Neural cell (in vitro differentiated cells): ENCODE data around the gene MYBPHL. TPM values are rescaled to one million over a fixed set of nuclear protein-coding genes. Genes with fewer than 3 reads are reported as not detected.

Experiments used
- H2AFZ ChIP-seq: fragments of 200-600, 300-800 bp; sonication (generic), shearing (Covaris generic); 2 replicates; pipeline ENCODE4 v1.6.0; 2014; ENCODE audit warnings: low read depth, mild to moderate bottlenecking, antibody characterized with exemption, low read length, moderate library complexity
- H3F3A ChIP-seq: fragments of 200-600 bp; shearing (Covaris generic); 2 replicates; pipeline ENCODE4 v1.6.1; 2016; ENCODE audit warnings: mild to moderate bottlenecking, moderate library complexity, mixed read lengths, antibody characterized with exemption, low read length; ENCODE audit not compliant: insufficient read depth, poor library complexity, severe bottlenecking
- H3K27ac ChIP-seq: fragments of 200-600, 300-800 bp; sonication (generic), shearing (Covaris generic); 2 replicates; pipeline ENCODE4 v1.5.1; 2014; ENCODE audit warnings: mild to moderate bottlenecking, low read length, moderate library complexity
- H3K27me3 ChIP-seq: fragments of 300-800, 200-600 bp; sonication (generic), shearing (Covaris generic); 2 replicates; pipeline ENCODE4 v1.6.0; 2014; ENCODE audit warnings: mild to moderate bottlenecking, low read depth, low read length, moderate library complexity; ENCODE audit not compliant: insufficient read depth
- H3K36me3 ChIP-seq: fragments of 300-800, 200-600 bp; sonication (generic), shearing (Covaris generic); 2 replicates; pipeline ENCODE4 v1.5.1; 2014; ENCODE audit warnings: mild to moderate bottlenecking, antibody characterized with exemption, low read length, moderate library complexity; ENCODE audit not compliant: insufficient read depth
- H3K4me2 ChIP-seq: fragments of 300-800, 200-600 bp; sonication (generic), shearing (Covaris generic); 2 replicates; pipeline ENCODE4 v1.6.0; 2014; ENCODE audit warnings: mild to moderate bottlenecking, low read length
- H3K4me3 ChIP-seq: fragments of 300-800, 200-600 bp; sonication (generic), shearing (Covaris generic); 2 replicates; pipeline ENCODE4 v1.5.1; 2014; ENCODE audit warnings: mild to moderate bottlenecking, low read length, moderate library complexity
- H3K79me2 ChIP-seq: fragments of 200-600 bp; shearing (Covaris generic); replicated peaks from 2 replicates; pipeline ENCODE4 v1.6.0; 2014; ENCODE audit warnings: mild to moderate bottlenecking, low read length, moderate library complexity; ENCODE audit not compliant: insufficient read depth
- H3K9ac ChIP-seq: fragments of 300-800, 200-600 bp; sonication (generic), shearing (Covaris generic); 2 replicates; pipeline ENCODE4 v1.6.1; 2016; ENCODE audit warnings: mild to moderate bottlenecking, low read length, mixed read lengths
- H3K9me2 ChIP-seq: fragments of 200-600 bp; shearing (Covaris generic); 2 replicates; pipeline ENCODE4 v1.6.1; 2016; ENCODE audit warnings: mild to moderate bottlenecking, low read length, mixed read lengths; ENCODE audit not compliant: insufficient read depth
- H3K9me3 ChIP-seq: fragments of 200-600, 300-800 bp; sonication (generic), shearing (Covaris generic); 2 replicates; pipeline ENCODE4 v1.6.1; 2016; ENCODE audit warnings: mild to moderate bottlenecking, mixed run types, low read length, moderate library complexity, mixed read lengths
- H4K20me1 ChIP-seq: fragments of 200-600 bp; shearing (Covaris generic); 2 replicates; pipeline ENCODE4 v1.6.1; 2016; ENCODE audit warnings: mild to moderate bottlenecking, mixed run types; ENCODE audit not compliant: insufficient read depth
- EP300 ChIP-seq: fragments of 450-650 bp; conservative IDR thresholded peaks from 2 replicates; pipeline ENCODE4 v1.6.1; 2014; ENCODE audit warnings: antibody characterized with exemption, mild to moderate bottlenecking, moderate library complexity; ENCODE audit not compliant: poor library complexity, severe bottlenecking
- EZH2 ChIP-seq: fragments of 200-600, 300-800 bp; shearing (Covaris generic), sonication (generic); IDR thresholded peaks from 2 replicates; pipeline ENCODE4 v1.6.1; 2014; ENCODE audit warnings: antibody characterized with exemption, low read length, borderline replicate concordance, mild to moderate bottlenecking; ENCODE audit not compliant: insufficient read depth, poor library complexity, severe bottlenecking
- MXI1 ChIP-seq: fragments of 450-650 bp; conservative IDR thresholded peaks from 2 replicates; pipeline ENCODE4 v1.6.1; 2014; ENCODE audit warnings: antibody characterized with exemption, mild to moderate bottlenecking; ENCODE audit not compliant: poor library complexity, severe bottlenecking
- POLR2AphosphoS5 ChIP-seq: IDR thresholded peaks from 2 replicates; pipeline ENCODE4 v1.6.1; 2012
- RAD21 ChIP-seq: fragments of 450-650 bp; conservative IDR thresholded peaks from 2 replicates; pipeline ENCODE4 v1.6.1; 2014; ENCODE audit warnings: antibody characterized with exemption, mild to moderate bottlenecking, moderate library complexity
- SMC3 ChIP-seq: fragments of 450-650 bp; conservative IDR thresholded peaks from 2 replicates; pipeline ENCODE4 v1.6.1; 2014; ENCODE audit warnings: antibody characterized with exemption, mild to moderate bottlenecking, moderate library complexity; ENCODE audit not compliant: poor library complexity
- TAF1 ChIP-seq: IDR thresholded peaks from 2 replicates; pipeline ENCODE4 v1.6.1; 2012; ENCODE audit warnings: low read depth
- polyA plus RNA-seq: library from polyadenylated mRNA; depleted of rRNA; stranded (reverse); fragments of >200 nt; gene quantifications from 2 replicates; pipeline ENCODE4 v1.2.3, GENCODE V29; 2014
- TF ChIP-seq, protein P1 (sequence below): IDR thresholded peaks from 2 replicates; pipeline ENCODE4 v1.6.1; 2012; ENCODE audit warnings: borderline replicate concordance
- TF ChIP-seq, protein P2 (sequence below): fragments of 450-650 bp; IDR thresholded peaks from 2 replicates; pipeline ENCODE4 v1.5.1; 2014; ENCODE audit warnings: antibody characterized with exemption, mild to moderate bottlenecking, moderate library complexity; ENCODE audit not compliant: poor library complexity, severe bottlenecking

MYBPHL gene
- polyA plus RNA-seq, 1 donor from 2014 or later, result 1.6 TPM

DNA sequence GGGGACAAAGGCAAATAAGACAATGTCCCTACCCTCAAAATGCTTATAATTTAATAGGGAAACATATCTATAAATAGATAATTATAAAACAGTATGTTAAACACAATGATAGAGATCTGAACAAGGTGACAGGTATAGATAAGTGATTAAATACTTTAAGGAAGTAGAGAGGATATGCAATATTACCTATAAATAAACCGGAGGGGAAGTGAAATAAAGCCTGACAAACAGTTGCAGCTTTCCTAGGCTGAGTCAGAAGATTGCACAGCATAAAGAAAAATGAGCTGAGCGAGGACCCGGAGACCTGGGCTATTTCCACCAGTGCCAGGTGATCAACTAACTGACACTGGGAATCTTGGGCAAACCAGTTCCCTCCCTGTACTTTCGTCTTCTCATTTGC is 12.3 kb downstream of the MYBPHL start:
- Histone ChIP-seq H3K36me3 (no peaks in the 10 kb centered on the region), H3K79me2 (no peaks in the 10 kb centered on the region), H3K27ac (no peak overlapping the region), H3K27me3 (no peaks in the 10 kb centered on the region), H3K4me3 (no peak overlapping the region), H3K9ac (no peak overlapping the region), H3F3A (no peaks in the 10 kb centered on the region), H3K4me2 (no peak overlapping the region), H3K9me3 (no peaks in the 10 kb centered on the region), H3K9me2 (no peaks in the 10 kb centered on the region), H2AFZ (no peak overlapping the region), H4K20me1 (no peaks in the 10 kb centered on the region)
- TF ChIP-seq EZH2 (no peak), RAD21 (no peak), MXI1 (no peak), TAF1 (no peak), SMC3 (no peak), EP300 (no peak), POLR2AphosphoS5 (no peak)
- TF ChIP-seq, protein P1, sequence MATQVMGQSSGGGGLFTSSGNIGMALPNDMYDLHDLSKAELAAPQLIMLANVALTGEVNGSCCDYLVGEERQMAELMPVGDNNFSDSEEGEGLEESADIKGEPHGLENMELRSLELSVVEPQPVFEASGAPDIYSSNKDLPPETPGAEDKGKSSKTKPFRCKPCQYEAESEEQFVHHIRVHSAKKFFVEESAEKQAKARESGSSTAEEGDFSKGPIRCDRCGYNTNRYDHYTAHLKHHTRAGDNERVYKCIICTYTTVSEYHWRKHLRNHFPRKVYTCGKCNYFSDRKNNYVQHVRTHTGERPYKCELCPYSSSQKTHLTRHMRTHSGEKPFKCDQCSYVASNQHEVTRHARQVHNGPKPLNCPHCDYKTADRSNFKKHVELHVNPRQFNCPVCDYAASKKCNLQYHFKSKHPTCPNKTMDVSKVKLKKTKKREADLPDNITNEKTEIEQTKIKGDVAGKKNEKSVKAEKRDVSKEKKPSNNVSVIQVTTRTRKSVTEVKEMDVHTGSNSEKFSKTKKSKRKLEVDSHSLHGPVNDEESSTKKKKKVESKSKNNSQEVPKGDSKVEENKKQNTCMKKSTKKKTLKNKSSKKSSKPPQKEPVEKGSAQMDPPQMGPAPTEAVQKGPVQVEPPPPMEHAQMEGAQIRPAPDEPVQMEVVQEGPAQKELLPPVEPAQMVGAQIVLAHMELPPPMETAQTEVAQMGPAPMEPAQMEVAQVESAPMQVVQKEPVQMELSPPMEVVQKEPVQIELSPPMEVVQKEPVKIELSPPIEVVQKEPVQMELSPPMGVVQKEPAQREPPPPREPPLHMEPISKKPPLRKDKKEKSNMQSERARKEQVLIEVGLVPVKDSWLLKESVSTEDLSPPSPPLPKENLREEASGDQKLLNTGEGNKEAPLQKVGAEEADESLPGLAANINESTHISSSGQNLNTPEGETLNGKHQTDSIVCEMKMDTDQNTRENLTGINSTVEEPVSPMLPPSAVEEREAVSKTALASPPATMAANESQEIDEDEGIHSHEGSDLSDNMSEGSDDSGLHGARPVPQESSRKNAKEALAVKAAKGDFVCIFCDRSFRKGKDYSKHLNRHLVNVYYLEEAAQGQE, result no peak
- TF ChIP-seq, protein P2, sequence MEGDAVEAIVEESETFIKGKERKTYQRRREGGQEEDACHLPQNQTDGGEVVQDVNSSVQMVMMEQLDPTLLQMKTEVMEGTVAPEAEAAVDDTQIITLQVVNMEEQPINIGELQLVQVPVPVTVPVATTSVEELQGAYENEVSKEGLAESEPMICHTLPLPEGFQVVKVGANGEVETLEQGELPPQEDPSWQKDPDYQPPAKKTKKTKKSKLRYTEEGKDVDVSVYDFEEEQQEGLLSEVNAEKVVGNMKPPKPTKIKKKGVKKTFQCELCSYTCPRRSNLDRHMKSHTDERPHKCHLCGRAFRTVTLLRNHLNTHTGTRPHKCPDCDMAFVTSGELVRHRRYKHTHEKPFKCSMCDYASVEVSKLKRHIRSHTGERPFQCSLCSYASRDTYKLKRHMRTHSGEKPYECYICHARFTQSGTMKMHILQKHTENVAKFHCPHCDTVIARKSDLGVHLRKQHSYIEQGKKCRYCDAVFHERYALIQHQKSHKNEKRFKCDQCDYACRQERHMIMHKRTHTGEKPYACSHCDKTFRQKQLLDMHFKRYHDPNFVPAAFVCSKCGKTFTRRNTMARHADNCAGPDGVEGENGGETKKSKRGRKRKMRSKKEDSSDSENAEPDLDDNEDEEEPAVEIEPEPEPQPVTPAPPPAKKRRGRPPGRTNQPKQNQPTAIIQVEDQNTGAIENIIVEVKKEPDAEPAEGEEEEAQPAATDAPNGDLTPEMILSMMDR, result no peak

DNA sequence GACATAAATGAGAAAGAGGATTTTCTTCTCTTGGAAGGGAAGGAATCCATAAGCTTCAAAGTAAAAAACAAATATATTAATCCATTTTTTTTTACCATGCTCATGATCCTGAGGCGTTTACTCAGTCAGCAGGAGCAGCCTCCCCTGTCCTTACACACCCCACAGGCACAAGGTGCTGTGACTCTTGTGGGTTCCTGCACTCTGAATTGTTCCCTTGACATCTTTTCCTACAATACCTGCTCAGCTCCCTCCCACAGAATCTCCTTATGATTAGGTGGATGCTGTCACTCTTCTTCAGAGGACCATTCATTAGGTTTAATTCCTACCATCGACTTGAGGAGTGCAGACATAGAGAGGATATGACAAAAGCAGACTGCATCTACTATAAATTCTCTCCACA is 13.8 kb downstream of the MYBPHL start:
- H3K27me3 ChIP-seq, result no peaks in the 10 kb centered on the region
- H3K27ac ChIP-seq, result no peak overlapping the region

More for the DNA sequence above, 13.8 kb downstream of the MYBPHL start:
- Histone ChIP-seq H3K9me2 (no peaks in the 10 kb centered on the region), H3K79me2 (no peaks in the 10 kb centered on the region), H3K36me3 (no peaks in the 10 kb centered on the region), H2AFZ (no peak overlapping the region), H3K9ac (no peak overlapping the region), H4K20me1 (no peaks in the 10 kb centered on the region), H3K9me3 (no peaks in the 10 kb centered on the region), H3K4me3 (no peak overlapping the region), H3F3A (no peaks in the 10 kb centered on the region), H3K4me2 (no peak overlapping the region)
- TF ChIP-seq TAF1 (no peak), POLR2AphosphoS5 (no peak), SMC3 (no peak), EZH2 (no peak), RAD21 (no peak), MXI1 (no peak), EP300 (no peak)
- TF ChIP-seq, protein P2, result no peak
- TF ChIP-seq, protein P1, result no peak
